IPS-20b (cell line): Measurements from ENCODE around the gene AFF1.
"Not testable (repeated sequence)": the region's sequence is repeated elsewhere in the genome, so short reads cannot be mapped to it uniquely, and the experiment has no call there.

Source experiments
- H3K27ac ChIP-seq: one replicate; pipeline ENCODE4 v1.5.1; 2013; ENCODE audit warnings: low read length
- H3K27me3 ChIP-seq: 2 replicates; pipeline ENCODE4 v1.6.1; 2013; ENCODE audit warnings: mild to moderate bottlenecking, low read length, inconsistent platforms; ENCODE audit not compliant: insufficient read depth
- H3K36me3 ChIP-seq: 2 replicates; pipeline ENCODE4 v1.6.1; 2013; ENCODE audit warnings: low read depth, mild to moderate bottlenecking, inconsistent platforms, low read length, moderate library complexity; ENCODE audit not compliant: insufficient read depth
- H3K4me1 ChIP-seq: 2 replicates; pipeline ENCODE4 v1.6.1; 2013; ENCODE audit warnings: mild to moderate bottlenecking, control low read depth, inconsistent platforms, low read length, moderate library complexity; ENCODE audit not compliant: insufficient read depth
- H3K4me3 ChIP-seq: 2 replicates; pipeline ENCODE4 v1.5.1; 2013; ENCODE audit warnings: mild to moderate bottlenecking, low read length, inconsistent platforms
- H3K9ac ChIP-seq: 2 replicates; pipeline ENCODE4 v1.6.1; 2013; ENCODE audit warnings: low read depth, mild to moderate bottlenecking, inconsistent platforms, low read length, moderate library complexity
- H3K9me3 ChIP-seq: 2 replicates; pipeline ENCODE4 v1.6.1; 2013; ENCODE audit warnings: mild to moderate bottlenecking, low read depth, low read length, inconsistent platforms; ENCODE audit not compliant: insufficient read depth

AFF1 gene

GRCh38 chr4:87056881-87057280 lies 122.1 kb downstream of the AFF1 start:
- Histone ChIP-seq H3K4me3 (no peak overlapping the region), H3K27me3 (no peaks in the 10 kb centered on the region), H3K36me3 (peaks cover 21% of the 10 kb centered on the region), H3K9me3 (no peaks in the 10 kb centered on the region), H3K9ac (no peak overlapping the region), H3K4me1 (peaks cover 47% of the 10 kb centered on the region), H3K27ac (no peak overlapping the region)

GRCh38 chr4:87057835-87058355 lies 123.1 kb downstream of the AFF1 start:
- peaks cover 20% of the 10 kb centered on the region for H3K36me3 ChIP-seq
- no peak overlapping the region for H3K27ac ChIP-seq
- H3K4me1 ChIP-seq: peaks cover 47% of the 10 kb centered on the region
- no peak overlapping the region for H3K4me3 ChIP-seq
- H3K9ac ChIP-seq: no peak overlapping the region
- H3K27me3 ChIP-seq: no peaks in the 10 kb centered on the region
- no peaks in the 10 kb centered on the region for H3K9me3 ChIP-seq

- Histone ChIP-seq H3K9me3 (no peaks in the 10 kb centered on the region), H3K9ac (no peak overlapping the region), H3K27me3 (no peaks in the 10 kb centered on the region), H3K36me3 (peaks cover 20% of the 10 kb centered on the region), H3K4me1 (peaks cover 46% of the 10 kb centered on the region), H3K27ac (no peak overlapping the region), H3K4me3 (no peak overlapping the region)
Measured at GRCh38 chr4:87058356-87059073, 123.7 kb downstream of the AFF1 start.

GRCh38 chr4:87060957-87061356 lies 126.1 kb downstream of the AFF1 start:
- H3K4me3 ChIP-seq: no peak overlapping the region
- H3K9me3 ChIP-seq: no peaks in the 10 kb centered on the region
- no peak overlapping the region for H3K9ac ChIP-seq
- no peaks in the 10 kb centered on the region for H3K27me3 ChIP-seq
- no peak overlapping the region for H3K27ac ChIP-seq
- peaks cover 16% of the 10 kb centered on the region for H3K36me3 ChIP-seq
- H3K4me1 ChIP-seq: peaks cover 26% of the 10 kb centered on the region

- Histone ChIP-seq H3K27me3 (no peaks in the 10 kb centered on the region), H3K9me3 (no peaks in the 10 kb centered on the region), H3K27ac (no peak overlapping the region), H3K4me3 (no peak overlapping the region), H3K9ac (no peak overlapping the region), H3K4me1 (no peaks in the 10 kb centered on the region), H3K36me3 (peaks cover 12% of the 10 kb centered on the region)
Measured at GRCh38 chr4:87065021-87065420, 130.2 kb downstream of the AFF1 start.

- Histone ChIP-seq H3K4me3 (no peak overlapping the region), H3K9ac (no peak overlapping the region), H3K4me1 (no peaks in the 10 kb centered on the region), H3K9me3 (no peaks in the 10 kb centered on the region), H3K27ac (no peak overlapping the region), H3K36me3 (peaks cover 3% of the 10 kb centered on the region), H3K27me3 (no peaks in the 10 kb centered on the region)
Measured at GRCh38 chr4:87066403-87067123, 131.8 kb downstream of the AFF1 start.

- Histone ChIP-seq H3K27ac (no peak overlapping the region), H3K4me3 (no peak overlapping the region), H3K4me1 (no peaks in the 10 kb centered on the region), H3K27me3 (no peaks in the 10 kb centered on the region), H3K36me3 (no peaks in the 10 kb centered on the region; the same call in 1 of the 2 replicates), H3K9me3 (no peaks in the 10 kb centered on the region), H3K9ac (no peak overlapping the region)
Measured at GRCh38 chr4:87067124-87067885, 132.5 kb downstream of the AFF1 start.

- Histone ChIP-seq H3K9me3 (no peaks in the 10 kb centered on the region), H3K4me1 (peaks cover 4% of the 10 kb centered on the region; the same call in 1 of the 2 replicates), H3K4me3 (no peak overlapping the region), H3K27ac (no peak overlapping the region), H3K36me3 (no peaks in the 10 kb centered on the region; the same call in 1 of the 2 replicates), H3K27me3 (no peaks in the 10 kb centered on the region), H3K9ac (no peak overlapping the region)
Measured at GRCh38 chr4:87068583-87069021, 133.8 kb downstream of the AFF1 start.

GRCh38 chr4:87069037-87069742 lies 134.4 kb downstream of the AFF1 start:
- H3K27me3 ChIP-seq: no peaks in the 10 kb centered on the region
- H3K9me3 ChIP-seq: no peaks in the 10 kb centered on the region
- no peaks in the 10 kb centered on the region; the same call in 1 of the 2 replicates for H3K36me3 ChIP-seq
- H3K4me1 ChIP-seq: peaks cover 9% of the 10 kb centered on the region; the same call in 1 of the 2 replicates
- H3K27ac ChIP-seq: no peak overlapping the region
- H3K9ac ChIP-seq: no peak overlapping the region
- H3K4me3 ChIP-seq: no peak overlapping the region

- H3K27ac ChIP-seq: no peak overlapping the region
- H3K4me1 ChIP-seq: peaks cover 9% of the 10 kb centered on the region; the same call in 1 of the 2 replicates
- H3K4me3 ChIP-seq: no peak overlapping the region
- H3K27me3 ChIP-seq: no peaks in the 10 kb centered on the region
- H3K9ac ChIP-seq: no peak overlapping the region
- H3K9me3 ChIP-seq: no peaks in the 10 kb centered on the region
- H3K36me3 ChIP-seq: no peaks in the 10 kb centered on the region; the same call in 1 of the 2 replicates
Measured at GRCh38 chr4:87071401-87071800, 136.6 kb downstream of the AFF1 start.

GRCh38 chr4:87072545-87072944 lies 137.7 kb downstream of the AFF1 start:
- not testable (repeated sequence) for H3K9ac ChIP-seq, H3K9me3 ChIP-seq, H3K4me3 ChIP-seq, H3K36me3 ChIP-seq, H3K27me3 ChIP-seq, H3K4me1 ChIP-seq, H3K27ac ChIP-seq
